HepG2 (cell line): ENCODE data around the gene SMIM8. TPM values are rescaled to one million over a fixed set of nuclear protein-coding genes. Genes with fewer than 3 reads are reported as not detected.

Experiments
- ATAC-seq: fragments of 200-7000 bp; cut with Tn5 transposase; 3 replicates; pipeline ENCODE4 v1.9.1; 2020; ENCODE audit warnings: mild to moderate bottlenecking, moderate library complexity
- BruUV-seq: library from RNA; stranded (reverse); fragments of 400-500 nt; replicated peaks from 2 replicates; lab custom pipeline; 2021; lab: Mats Ljungman, UMichigan
- CTCF ChIA-PET: fragments of 300-600 bp; formaldehyde crosslinking; extraction: SDS; loops from one replicate; lab custom pipeline; 2021; ENCODE audit warnings: low total read pairs, inconsistent platforms, low intra/inter-chr PET ratio; lab: Yijun Ruan, JAX
- POLR2A ChIA-PET: fragments of 350-600 bp; sonication (Branson Sonifier 250); formaldehyde crosslinking; loops from one replicate; lab custom pipeline; 2020; ENCODE audit warnings: antibody characterized with exemption, inconsistent platforms; lab: Yijun Ruan, JAX
- DNase-seq: peaks from one replicate; pipeline ENCODE4 v3.0.0-alpha.2; 2015; ENCODE audit warnings: low spot score
- FAIRE-seq: peaks from 3 replicates; lab custom pipeline; 2011; peaks lifted over from hg19 to GRCh38; lab: Jason Lieb, UNC
- H2AFZ ChIP-seq: one replicate; pipeline ENCODE4 v1.6.1; 2011; ENCODE audit warnings: low read length, inconsistent platforms
- H3K27ac ChIP-seq: fragments of 300-600 bp; 3 replicates; pipeline ENCODE4 v1.8.0; 2011; ENCODE audit warnings: mixed run types, mild to moderate bottlenecking, mixed read lengths, low read length, inconsistent platforms; ENCODE audit not compliant: insufficient read depth; ENCODE audit errors: extremely low read length
- H3K27me3 ChIP-seq, 2 experiments: fragments of 200-600 bp in 1 of 2; 2 replicates in 1 of 2; 3 replicates in 1 of 2; pipeline versions ENCODE4 v1.6.0 to v1.8.0; 2011; ENCODE audit warnings: low read length in 2 of 2, mild to moderate bottlenecking in 2 of 2, moderate library complexity in 2 of 2, inconsistent platforms in 1 of 2; ENCODE audit not compliant: insufficient read depth in 2 of 2, control insufficient read depth in 1 of 2
- H3K36me3 ChIP-seq, 2 experiments: fragments of 200-600 bp in 1 of 2; replicated peaks in 1 of 2; 2 replicates in 1 of 2; 3 replicates in 1 of 2; pipeline versions ENCODE4 v1.5.1 to v1.8.0; 2011; ENCODE audit warnings: low read length in 2 of 2, inconsistent platforms in 1 of 2; ENCODE audit not compliant: insufficient read depth in 2 of 2, control insufficient read depth in 1 of 2
- H3K4me1 ChIP-seq: 2 replicates; pipeline ENCODE4 v1.5.1; 2012; ENCODE audit warnings: low read length, inconsistent platforms; ENCODE audit not compliant: insufficient read depth
- H3K4me2 ChIP-seq: 2 replicates; pipeline ENCODE4 v1.6.0; 2011; ENCODE audit warnings: low read depth, low read length, inconsistent platforms
- H3K4me3 ChIP-seq, 3 experiments: fragments of 200-600 bp in 1 of 3; sonication (generic), shearing (Covaris generic) in 1 of 3; replicated peaks in 1 of 3; 2 replicates each; pipeline ENCODE4 v1.5.1; 2011 to 2016; ENCODE audit warnings: low read length in 3 of 3, inconsistent platforms in 2 of 3, low read depth in 2 of 3, mild to moderate bottlenecking in 2 of 3, control low read depth in 1 of 3, mixed read lengths in 1 of 3; ENCODE audit not compliant: insufficient read depth in 1 of 3
- H3K79me2 ChIP-seq: one replicate; pipeline ENCODE4 v1.6.1; 2011; ENCODE audit warnings: low read length, inconsistent platforms; ENCODE audit not compliant: insufficient read depth
- H3K9ac ChIP-seq: 2 replicates; pipeline ENCODE4 v1.6.0; 2011; ENCODE audit warnings: mild to moderate bottlenecking, low read depth, low read length, inconsistent platforms; ENCODE audit not compliant: insufficient read depth
- H3K9me3 ChIP-seq: 2 replicates; pipeline ENCODE4 v1.5.1; 2012; ENCODE audit warnings: mild to moderate bottlenecking, low read length
- H4K20me1 ChIP-seq: 2 replicates; pipeline ENCODE4 v1.6.0; 2011; ENCODE audit warnings: inconsistent platforms, mild to moderate bottlenecking, low read length, moderate library complexity; ENCODE audit not compliant: insufficient read depth
- ARNT ChIP-seq: fragments of 450-650 bp; IDR thresholded peaks from 2 replicates; pipeline ENCODE4 v1.6.1; 2017
- CENPBD1 ChIP-seq: sonication (generic); formaldehyde crosslinking; IDR thresholded peaks from 2 replicates; pipeline ENCODE4 v1.8.0; 2022; ENCODE audit warnings: missing genetic modification reagents, low read depth, mild to moderate bottlenecking, borderline replicate concordance
- GTF2F1 ChIP-seq: fragments of 150-350 bp; IDR thresholded peaks from 2 replicates; pipeline ENCODE4 v1.6.1; 2014; ENCODE audit warnings: low read length
- GTF3A ChIP-seq: sonication (generic); formaldehyde crosslinking; conservative IDR thresholded peaks from 2 replicates; pipeline ENCODE4 v1.4.0; 2020; ENCODE audit warnings: mild to moderate bottlenecking, missing genetic modification reagents
- HBP1 ChIP-seq: IDR thresholded peaks from 2 replicates; pipeline ENCODE4 v1.6.1; 2016; ENCODE audit warnings: low read depth, control low read depth
- IKZF4 ChIP-seq: sonication (generic); formaldehyde crosslinking; IDR thresholded peaks from 2 replicates; pipeline ENCODE4 v1.5.1; 2020; ENCODE audit warnings: borderline replicate concordance, mild to moderate bottlenecking, low read depth, missing genetic modification reagents; ENCODE audit errors: not compliant biosample characterization
- KDM4B ChIP-seq: sonication (generic); formaldehyde crosslinking; IDR thresholded peaks from 2 replicates; pipeline ENCODE4 v1.4.0; 2020; ENCODE audit warnings: missing genetic modification reagents
- KLF9 ChIP-seq: IDR thresholded peaks from 2 replicates; pipeline ENCODE4 v1.6.1; 2016; ENCODE audit warnings: low read depth
- MEF2D ChIP-seq: sonication (generic); formaldehyde crosslinking; IDR thresholded peaks from 2 replicates; pipeline ENCODE4 v1.5.1; 2020; ENCODE audit warnings: mild to moderate bottlenecking, missing genetic modification reagents
- MYC ChIP-seq: sonication (generic); formaldehyde crosslinking; IDR thresholded peaks from 2 replicates; pipeline ENCODE4 v1.9.0; 2021; ENCODE audit warnings: missing genetic modification reagents, borderline replicate concordance
- PATZ1 ChIP-seq: sonication (generic); formaldehyde crosslinking; IDR thresholded peaks from 2 replicates; pipeline ENCODE4 v1.4.0; 2020; ENCODE audit warnings: missing genetic modification reagents
- SAFB2 ChIP-seq: sonication (generic); formaldehyde crosslinking; IDR thresholded peaks from 2 replicates; pipeline ENCODE4 v1.5.1; 2020; ENCODE audit warnings: missing genetic modification reagents, low read depth, mild to moderate bottlenecking, borderline replicate concordance
- SOX6 ChIP-seq, 2 experiments: fragments of 450-650 bp in 1 of 2; sonication (generic) in 1 of 2; formaldehyde crosslinking in 1 of 2; IDR thresholded peaks; 2 replicates each; pipeline versions ENCODE4 v1.4.0 to v1.6.1; 2017 to 2020; ENCODE audit warnings: antibody characterized with exemption in 1 of 2, mild to moderate bottlenecking in 1 of 2, missing genetic modification reagents in 1 of 2
- TBL1XR1 ChIP-seq: fragments of 150-350 bp; IDR thresholded peaks from 2 replicates; pipeline ENCODE4 v1.6.1; 2014; ENCODE audit warnings: borderline replicate concordance, low read length; ENCODE audit not compliant: partially characterized antibody
- TBX2 ChIP-seq: sonication (generic); formaldehyde crosslinking; IDR thresholded peaks from 2 replicates; pipeline ENCODE4 v1.5.0; 2020; ENCODE audit warnings: missing genetic modification reagents, mild to moderate bottlenecking, borderline replicate concordance
- THAP11 ChIP-seq: IDR thresholded peaks from 2 replicates; pipeline ENCODE4 v1.6.1; 2016; ENCODE audit warnings: missing biosample characterization, missing genetic modification reagents
- ZNF274 ChIP-seq: sonication (generic); formaldehyde crosslinking; IDR thresholded peaks from 2 replicates; pipeline ENCODE4 v1.5.1; 2020; ENCODE audit warnings: mild to moderate bottlenecking, missing genetic modification reagents
- ZNF333 ChIP-seq: sonication (generic); formaldehyde crosslinking; IDR thresholded peaks from 2 replicates; pipeline ENCODE4 v1.4.0; 2020; ENCODE audit warnings: mild to moderate bottlenecking, missing genetic modification reagents, borderline replicate concordance
- ZNF496 ChIP-seq: sonication (generic); formaldehyde crosslinking; IDR thresholded peaks from 2 replicates; pipeline ENCODE4 v1.8.1; 2023; ENCODE audit warnings: mild to moderate bottlenecking, moderate library complexity, missing genetic modification reagents; ENCODE audit not compliant: insufficient replicate concordance
- ZNF546 ChIP-seq: sonication (generic); formaldehyde crosslinking; conservative IDR thresholded peaks from 2 replicates; pipeline ENCODE4 v1.8.1; 2023; ENCODE audit warnings: mild to moderate bottlenecking, missing genetic modification reagents
- ZNF550 ChIP-seq: sonication (generic); formaldehyde crosslinking; IDR thresholded peaks from 2 replicates; pipeline ENCODE4 v1.4.0; 2020; ENCODE audit warnings: mild to moderate bottlenecking, missing genetic modification reagents, borderline replicate concordance
- ZNF616 ChIP-seq: sonication (generic); formaldehyde crosslinking; IDR thresholded peaks from 2 replicates; pipeline ENCODE4 v1.5.0; 2020; ENCODE audit warnings: low read depth, mild to moderate bottlenecking, missing genetic modification reagents
- WGBS: methylation state at CpG from one replicate; pipeline ENCODE4 v1.1.6; 2017; ENCODE audit warnings: low lambda C conversion rate; 5-methylcytosine and 5-hydroxymethylcytosine counted together
- in situ Hi-C: cut with HindIII; loops from 2 replicates; pipeline ENCODE4 v1.10.0; 2017; ENCODE audit warnings: low pct_unique_long_range_greater_than_20kb; ENCODE audit not compliant: extremely low pct_ligation_motif_present
- intact Hi-C: fragments of 100-400 bp; cut with micrococcal nuclease; formaldehyde crosslinking; loops from one replicate; pipeline ENCODE4 v1.10.0; 2022; ENCODE audit not compliant: unreplicated experiment
- polyA plus RNA-seq, 8 experiments: library from polyadenylated mRNA; depleted of rRNA in 3 of 8; stranded (reverse) in 7 of 8; unstranded in 1 of 8; fragments of >200 nt; fragmentation: Illumina TruSeq in 4 of 8; extraction: Trizol in 4 of 8; gene quantifications; 2 replicates each; pipeline versions ENCODE4 v1.2.1 to v1.2.3, GENCODE V29; 2011 to 2016; ENCODE audit warnings: low read depth in 4 of 8, missing spikeins in 1 of 8, mixed read lengths in 1 of 8; ENCODE audit not compliant: insufficient read depth in 1 of 8
- total RNA-seq, 5 experiments: library from RNA; depleted of rRNA; stranded (reverse); fragments of >200 nt; fragmentation: Illumina TruSeq; extraction: Trizol; gene quantifications; 2 replicates each; pipeline ENCODE4 v1.2.3, GENCODE V29; 2016; ENCODE audit warnings: low read depth in 1 of 5

Gene SMIM8
- total and polyA plus RNA-seq, 2 of the 13 experiments (the other 11 are each of a cell fraction or from before 2014, with no cell fraction given): 4.8 to 10.0 TPM

- TF ChIP-seq ARNT (no peak), ZNF274 (CRISPR knock-in tag) (no peak)
Observed at GRCh38 chr6:87366899-87367298, 44.5 kb downstream of the SMIM8 start (continued).

GRCh38 chr6:87373377-87373776 lies 51.0 kb downstream of the SMIM8 start:
- no peak overlapping the region for H3K4me2 ChIP-seq
- no peaks in the 10 kb centered on the region for H4K20me1 ChIP-seq
- ChIA-PET POLR2A (no interaction called here), CTCF (no interaction called here)
- no peaks in the 10 kb centered on the region for H3K36me3 ChIP-seq
- no peak for TF ChIP-seq TBX2 (CRISPR knock-in tag)
- no peak for TF ChIP-seq PATZ1 (CRISPR knock-in tag)
- TF ChIP-seq ZNF546: no peak
- TF ChIP-seq SOX6 (IDR thresholded peaks at IDR 0.05): no peak
- TF ChIP-seq SOX6 (CRISPR knock-in tag; IDR thresholded peaks at IDR 0.05): no peak
- no peak for TF ChIP-seq TBL1XR1
- TF ChIP-seq GTF2F1: no peak
- TF ChIP-seq MYC: no peak
- TF ChIP-seq ZNF496: no peak
- no peak for TF ChIP-seq ZNF333 (CRISPR knock-in tag)
- TF ChIP-seq GTF3A: no peak
- no peak for TF ChIP-seq ZNF550 (CRISPR knock-in tag)
- TF ChIP-seq MEF2D (CRISPR knock-in tag): no peak
- no peak for TF ChIP-seq KDM4B
- TF ChIP-seq THAP11: no peak
- no peak for TF ChIP-seq ZNF616 (CRISPR knock-in tag)
- TF ChIP-seq KLF9 (CRISPR knock-in tag): no peak
- TF ChIP-seq SAFB2: no peak
- TF ChIP-seq HBP1 (CRISPR knock-in tag): no peak
- no peak for TF ChIP-seq CENPBD1 (CRISPR knock-in tag)
- no peak for TF ChIP-seq IKZF4 (CRISPR knock-in tag)
- H3K27me3 ChIP-seq: no peaks in the 10 kb centered on the region
- H3K4me3 ChIP-seq: no peak overlapping the region
- in situ Hi-C loops (no loop called here), intact Hi-C loops (no loop called here)
- H3K27ac ChIP-seq: no peak overlapping the region
- no peaks in the 10 kb centered on the region for H3K79me2 ChIP-seq
- FAIRE-seq (no peak), DNase-seq (no peak), ATAC-seq (no peak)
- no peaks in the 10 kb centered on the region for H3K4me1 ChIP-seq
- no peak overlapping the region for H3K9ac ChIP-seq
- no TSS peak for BruUV-seq
- no peak overlapping the region for H2AFZ ChIP-seq
- no peaks in the 10 kb centered on the region; the same call in 1 of the 2 replicates for H3K9me3 ChIP-seq
- WGBS: 64% methylated on average over 2 of the region's 2 CpGs
